NCI-H2107 treated with DMSO at 0.1 percent for 48 hours (cell line): Measurements from ENCODE around the gene SRMS.

Experiments used
- DNase-seq: peaks from one replicate; lab custom pipeline; 2025; ENCODE audit not compliant: unreplicated experiment; lab: John Stamatoyannopoulos, UW

SRMS gene

DNA sequence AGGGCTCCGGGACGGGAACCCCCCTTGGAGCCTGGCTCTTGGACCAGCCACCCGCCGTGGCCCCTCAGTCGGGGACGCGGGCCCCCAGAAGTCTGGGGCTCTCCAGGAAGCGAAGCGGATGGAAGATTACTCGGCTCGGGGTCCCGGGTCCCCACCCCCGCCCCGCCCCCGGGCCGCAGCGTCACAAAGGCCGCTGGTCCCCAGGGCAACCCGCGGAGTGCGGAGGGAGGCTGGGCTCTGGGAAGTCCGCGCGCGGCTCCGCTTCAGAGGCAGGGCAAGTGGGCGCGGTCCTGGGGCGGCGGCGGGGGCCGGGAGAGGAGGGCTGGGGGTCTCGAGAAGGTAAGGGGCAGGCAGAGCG, 6.4 kb upstream of the SRMS start, which contains the start of gene FNDC11:
Gene FNDC11, plus strand, starts transcription at position 227 of the 358 bp plus-strand sequence. CDS start 1,505 bp downstream, outside the sequence.
- DNase-seq: no peak

DNA sequence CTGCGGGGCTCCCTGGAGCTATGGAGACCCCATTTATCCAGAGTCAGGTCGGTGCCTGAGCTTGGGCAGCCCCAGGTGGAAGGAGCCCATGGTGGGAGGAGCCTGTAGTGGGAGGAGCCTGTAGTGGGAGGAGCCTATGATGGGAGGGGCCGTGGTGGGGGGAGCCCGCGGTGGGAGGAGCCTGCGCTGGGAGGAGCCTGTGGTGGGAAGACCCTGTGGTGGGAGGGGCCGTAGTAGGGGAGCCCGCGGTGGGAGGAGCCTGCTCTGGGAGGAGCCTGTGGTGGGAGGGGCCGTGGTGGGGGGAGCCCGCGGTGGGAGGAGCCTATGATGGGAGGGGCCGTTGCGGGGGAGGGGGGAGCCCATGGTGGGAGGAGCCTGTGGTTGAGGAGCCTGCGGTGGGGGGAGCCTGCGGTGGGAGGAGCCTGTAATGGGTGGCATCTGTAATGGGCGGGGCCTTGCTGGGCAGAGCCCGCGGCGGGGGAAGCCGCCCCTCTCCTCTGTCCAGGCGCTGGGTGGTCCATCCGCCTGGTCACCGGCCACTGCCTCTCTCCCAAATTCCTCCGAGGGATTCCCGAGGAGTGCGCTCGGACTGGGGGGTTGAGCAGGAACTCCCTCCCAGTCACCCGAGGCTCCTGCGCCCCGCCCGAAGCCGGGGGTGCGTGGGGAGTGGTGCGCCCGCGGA, 5.8 kb upstream of the SRMS start:
- DNase-seq: no peak

DNA sequence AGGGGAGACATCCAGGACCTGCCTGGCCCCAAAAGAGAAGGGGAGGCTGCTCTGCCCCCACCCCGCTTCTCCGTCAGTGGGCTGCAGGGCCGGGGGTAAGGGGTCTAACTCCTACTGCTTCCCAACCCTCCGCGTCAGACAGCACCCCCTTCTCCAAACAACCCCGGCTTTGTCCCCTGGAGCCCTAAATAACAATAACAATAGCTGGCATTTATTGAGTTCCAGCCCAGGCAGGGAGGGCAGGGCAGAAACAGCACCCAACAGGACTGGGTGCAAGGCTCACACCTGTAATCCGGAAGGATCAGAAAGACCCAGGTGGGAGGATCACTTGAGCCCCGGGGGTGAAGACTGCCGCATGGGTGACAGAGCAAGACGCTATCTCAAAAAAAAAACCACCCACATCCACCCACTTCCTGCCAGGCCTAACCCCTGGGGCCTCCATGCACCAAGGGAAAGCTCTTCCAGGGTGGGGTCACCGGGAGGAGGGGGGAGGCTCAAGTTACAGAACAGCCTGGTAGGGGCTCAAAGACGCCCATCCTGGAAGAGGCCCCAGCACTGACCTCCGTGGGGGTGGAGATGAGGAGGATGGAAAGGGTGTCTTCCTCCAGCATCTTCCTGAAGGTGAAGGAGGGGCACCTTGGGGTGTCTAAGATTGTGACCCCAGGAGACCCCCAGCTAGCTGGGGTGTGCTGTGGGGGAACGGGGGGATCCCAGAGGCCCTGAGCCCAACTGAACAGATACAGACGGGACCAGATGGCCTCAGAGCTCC, 5.1 kb upstream of the SRMS start:
- DNase-seq: no peak

DNA sequence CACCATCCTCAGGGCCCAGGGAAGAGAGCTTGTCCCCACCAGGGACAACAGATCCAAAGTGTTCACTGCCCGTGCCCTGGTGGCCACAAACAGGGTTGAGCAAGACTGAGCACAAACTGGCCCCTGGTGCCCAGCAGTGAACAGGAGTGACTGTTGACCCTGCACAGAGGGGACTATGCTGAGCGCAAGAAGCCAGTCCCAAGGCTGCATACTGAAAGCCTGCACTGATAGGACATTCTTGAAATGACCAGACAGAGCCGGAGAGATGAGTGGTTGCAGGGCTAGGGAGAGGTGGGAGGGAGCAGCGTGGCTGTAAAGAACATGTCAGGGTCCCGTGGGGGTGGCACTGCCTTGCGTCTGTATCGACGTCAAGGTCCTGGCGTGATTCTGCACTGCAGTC, 3.5 kb upstream of the SRMS start:
- DNase-seq: no peak

DNA sequence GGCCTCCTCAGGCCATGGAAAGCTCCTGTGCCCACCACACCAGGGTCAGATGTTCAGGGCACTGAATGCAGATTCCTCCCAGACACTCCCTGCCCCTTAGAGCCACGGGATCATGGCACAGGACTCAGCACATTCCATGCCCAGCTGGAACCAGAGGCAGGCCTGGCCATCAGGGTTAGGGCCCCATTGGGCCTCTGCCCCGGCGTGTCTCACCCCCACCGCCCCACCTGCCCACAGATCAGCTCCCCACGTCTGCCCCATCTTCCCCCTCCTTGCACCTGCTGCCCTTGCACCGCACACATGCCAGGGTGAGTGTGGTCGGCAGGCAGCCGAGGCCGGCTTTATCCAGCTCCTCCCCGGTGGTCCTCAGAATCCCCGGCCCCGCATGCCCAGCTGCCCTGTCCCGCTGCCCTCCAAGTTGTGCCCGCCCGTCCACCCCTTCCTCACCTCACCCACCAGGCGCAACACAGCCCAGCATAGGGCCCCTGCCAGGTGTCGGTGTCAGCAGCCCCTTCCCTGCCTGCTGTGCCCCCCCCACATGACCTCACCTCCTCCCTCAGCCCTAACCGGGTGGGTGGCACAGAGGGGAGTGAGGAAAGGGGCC, 2.2 kb upstream of the SRMS start:
- no peak for DNase-seq

DNA sequence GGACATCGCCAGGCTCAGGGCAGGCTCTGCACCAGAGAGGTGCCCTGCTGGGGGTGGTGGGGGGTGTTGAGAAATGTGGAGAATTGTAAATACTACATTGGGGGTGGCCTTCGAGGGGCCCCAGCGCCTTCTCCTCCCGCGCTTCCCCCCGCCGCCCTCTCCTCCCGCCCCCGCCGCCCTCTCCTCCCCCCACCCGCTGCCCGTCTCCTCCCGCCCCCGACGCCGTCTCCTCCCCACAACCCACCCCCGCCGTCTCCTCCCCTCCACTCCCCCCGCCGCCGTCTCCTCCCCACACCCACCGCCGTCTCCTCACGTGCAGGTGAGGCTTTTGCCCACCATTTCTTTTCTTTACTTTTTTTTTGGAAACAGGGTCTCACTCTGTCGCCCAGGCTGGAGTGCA, 1.5 kb upstream of the SRMS start:
- DNase-seq: no peak

DNA sequence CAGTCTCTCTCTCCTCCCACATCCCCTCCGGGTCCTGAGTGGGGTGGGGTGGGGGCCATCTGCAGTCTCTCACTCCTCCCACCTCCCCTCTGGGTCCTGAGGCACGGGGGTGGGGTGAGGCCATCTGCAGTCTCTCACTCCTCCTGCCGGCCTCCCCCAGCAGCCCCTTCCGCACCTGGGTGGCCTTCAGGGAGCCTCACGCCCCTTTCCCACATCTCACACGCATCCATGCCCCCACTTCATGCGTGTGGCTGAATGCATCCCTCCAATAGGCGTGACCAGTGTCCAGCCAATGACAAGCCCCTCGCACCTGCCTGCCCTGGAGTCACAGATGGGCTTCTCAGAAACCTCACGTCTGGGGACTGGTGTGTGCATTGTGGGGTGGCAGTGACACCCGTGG, 993 bp upstream of the SRMS start:
- DNase-seq: no peak

DNA sequence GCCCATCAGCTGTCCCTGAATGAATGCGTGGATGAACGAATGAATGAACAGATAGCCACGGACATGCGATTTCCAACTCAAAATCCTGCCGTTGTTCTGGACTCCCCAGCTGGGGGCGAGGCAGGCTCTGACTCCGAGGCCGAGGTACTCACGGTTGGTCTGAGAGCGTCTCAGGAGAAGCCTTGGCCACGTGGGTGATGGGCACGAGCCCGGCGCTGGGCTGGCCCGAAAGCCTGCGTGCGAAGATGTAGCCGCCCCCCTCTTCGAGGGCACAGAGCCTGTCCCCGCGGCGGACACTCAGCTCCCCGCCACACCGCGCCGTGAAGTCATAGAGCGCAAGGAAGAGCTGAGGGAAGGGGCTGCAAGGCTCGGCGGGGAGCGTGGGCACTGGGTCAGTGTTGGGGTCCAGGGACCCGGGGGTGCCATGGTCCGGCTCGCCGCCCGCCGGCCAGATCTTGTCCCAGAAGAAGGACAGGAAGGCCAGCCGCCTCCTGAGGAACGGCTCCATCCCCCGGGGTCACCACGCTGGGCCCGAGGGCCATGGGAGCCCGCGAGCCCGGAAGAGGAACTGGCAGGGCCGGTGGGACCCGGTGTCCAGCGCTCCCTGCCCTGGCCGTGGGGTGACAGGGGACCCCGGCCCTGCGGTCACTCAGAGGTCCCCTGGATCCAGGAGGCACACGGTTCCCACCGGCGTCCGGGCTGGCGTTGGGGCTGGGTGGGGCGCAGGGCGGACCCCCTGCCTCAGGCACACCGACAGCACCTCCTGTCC, 409 bp downstream of the SRMS start:
- no peak for DNase-seq

DNA sequence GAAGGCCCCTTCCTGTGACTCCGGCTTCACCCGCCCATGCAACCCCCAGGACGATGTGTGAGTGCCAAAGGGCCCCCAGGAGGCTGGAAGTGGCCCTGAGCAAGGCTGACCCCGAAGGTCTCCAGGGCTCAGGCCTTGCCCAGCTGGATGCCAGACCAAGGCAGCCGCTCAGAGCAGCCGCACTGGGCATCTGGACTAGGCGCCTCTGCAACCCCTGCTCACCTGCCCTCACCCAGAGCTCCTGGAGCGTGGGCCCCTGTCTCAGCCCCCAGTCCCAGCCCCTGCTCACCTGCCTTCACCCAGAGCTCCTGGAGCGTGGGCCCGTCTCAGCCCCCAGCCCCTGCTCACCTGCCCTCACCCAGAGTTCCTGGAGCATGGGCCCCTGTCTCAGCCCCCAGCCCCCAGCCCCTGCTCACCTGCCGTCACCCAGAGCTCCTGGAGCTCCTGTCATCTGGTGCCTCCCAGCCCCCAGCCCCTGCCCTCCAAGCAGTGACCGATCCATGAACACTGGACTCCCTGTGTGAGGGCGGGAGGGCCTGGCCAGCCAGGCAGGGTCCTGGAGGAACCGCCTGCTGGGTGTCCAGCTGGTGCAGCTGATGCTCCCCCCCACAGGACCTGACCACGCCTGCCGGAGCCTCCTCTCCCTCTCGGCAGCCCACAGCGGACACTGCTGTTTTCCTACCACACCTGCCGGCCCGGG, 1.1 kb downstream of the SRMS start:
- DNase-seq: no peak

DNA sequence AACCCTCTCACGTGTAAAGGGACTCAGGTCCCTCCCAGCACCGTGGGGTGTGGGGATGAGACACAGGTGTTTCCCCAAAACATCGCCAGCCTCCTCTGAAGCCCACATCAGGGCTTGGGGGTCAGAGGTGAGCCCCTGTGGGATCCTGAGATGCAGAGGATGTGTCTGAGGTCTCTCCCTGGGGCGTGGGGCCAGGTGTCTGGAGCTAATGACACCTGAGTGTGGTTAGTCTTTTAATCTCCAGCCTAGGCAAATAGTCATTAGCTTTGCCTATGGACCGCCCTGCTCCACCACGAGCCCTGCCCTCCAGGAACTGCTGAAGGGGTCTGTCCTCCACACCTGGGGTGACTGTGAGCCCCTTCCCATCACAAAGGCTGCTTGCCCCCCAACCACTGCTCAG, 1.7 kb downstream of the SRMS start:
- DNase-seq: no peak

DNA sequence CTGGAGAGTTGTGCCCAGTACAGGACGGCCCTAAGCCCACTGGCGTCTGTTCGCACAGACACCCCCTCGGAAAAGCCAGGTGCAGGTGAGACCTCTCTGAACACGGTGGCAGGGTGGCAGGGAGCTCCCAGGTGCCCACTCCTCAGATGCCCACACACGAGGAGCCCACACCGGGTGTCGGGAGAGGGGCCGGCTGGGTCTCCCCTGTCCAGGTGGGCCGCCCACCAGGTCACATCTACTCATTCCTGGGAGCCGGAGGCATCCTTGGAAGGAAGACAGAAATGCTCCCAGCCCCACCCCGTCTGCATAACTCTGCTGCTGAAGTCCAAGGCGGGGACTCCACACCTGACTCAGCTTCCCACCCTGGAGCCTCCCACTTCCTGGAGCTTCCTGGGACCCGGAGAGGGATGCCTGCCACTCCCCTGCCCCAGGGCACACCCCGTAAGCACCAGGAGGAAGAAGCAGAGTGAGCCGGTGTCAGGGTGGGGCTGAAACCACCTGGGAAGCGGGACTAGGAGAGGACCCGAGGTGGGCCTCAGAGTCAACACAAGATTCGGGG, 2.5 kb downstream of the SRMS start:
- DNase-seq: no peak

DNA sequence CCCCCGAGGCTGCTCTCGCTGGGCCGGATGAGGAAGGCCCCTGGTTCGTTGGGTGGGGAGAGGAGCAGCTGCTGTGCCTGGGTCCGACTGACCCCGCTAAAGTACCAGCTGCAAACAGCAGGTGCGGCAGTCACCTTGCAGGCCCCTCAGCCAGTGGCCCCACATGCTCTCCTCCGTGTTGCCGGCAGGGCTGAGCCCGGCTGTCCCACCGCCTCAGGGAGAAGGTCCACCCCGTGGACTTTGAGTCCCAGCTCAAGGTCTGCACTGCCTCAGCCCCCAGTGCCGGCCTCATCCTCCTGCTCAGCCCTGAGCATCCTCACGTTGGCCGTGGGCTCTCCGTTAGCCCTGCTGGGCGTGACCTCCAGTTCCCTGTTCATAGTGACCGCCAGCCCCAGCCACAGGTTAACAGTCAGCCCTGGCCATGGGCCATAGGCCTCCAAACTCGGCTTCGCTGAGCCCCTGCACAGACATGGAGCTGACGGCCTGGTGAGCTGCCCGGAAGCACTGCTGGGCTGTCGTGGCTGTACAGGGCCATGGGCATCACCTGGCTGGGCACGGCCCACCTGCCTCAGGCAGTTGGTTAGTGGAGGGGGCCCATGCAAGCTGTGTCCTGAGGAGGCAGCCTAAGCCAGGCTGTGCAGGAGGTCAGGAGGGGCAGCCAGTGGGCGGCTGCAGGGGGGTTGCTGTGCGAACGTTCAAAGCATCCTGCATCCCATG, 3.1 kb downstream of the SRMS start:
- DNase-seq: no peak

DNA sequence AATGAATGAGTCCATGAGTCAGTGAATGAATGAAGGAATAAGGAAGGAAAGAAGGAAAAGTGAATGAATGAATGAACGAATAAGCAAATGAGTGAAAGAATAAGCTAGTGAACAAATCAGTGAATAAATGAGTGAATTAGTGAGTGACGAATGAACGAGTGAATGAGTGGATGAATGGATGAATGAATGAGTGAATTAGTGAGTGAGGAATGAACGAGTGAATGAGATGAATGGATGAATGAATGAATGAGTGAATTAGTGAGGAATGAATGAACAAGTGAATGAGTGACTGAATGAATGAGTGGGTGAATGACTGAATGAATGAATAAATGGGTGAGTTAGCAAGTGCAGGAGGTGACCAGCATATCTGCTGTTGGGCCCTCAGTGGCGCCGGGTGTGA, 3.8 kb downstream of the SRMS start:
- DNase-seq: no peak

DNA sequence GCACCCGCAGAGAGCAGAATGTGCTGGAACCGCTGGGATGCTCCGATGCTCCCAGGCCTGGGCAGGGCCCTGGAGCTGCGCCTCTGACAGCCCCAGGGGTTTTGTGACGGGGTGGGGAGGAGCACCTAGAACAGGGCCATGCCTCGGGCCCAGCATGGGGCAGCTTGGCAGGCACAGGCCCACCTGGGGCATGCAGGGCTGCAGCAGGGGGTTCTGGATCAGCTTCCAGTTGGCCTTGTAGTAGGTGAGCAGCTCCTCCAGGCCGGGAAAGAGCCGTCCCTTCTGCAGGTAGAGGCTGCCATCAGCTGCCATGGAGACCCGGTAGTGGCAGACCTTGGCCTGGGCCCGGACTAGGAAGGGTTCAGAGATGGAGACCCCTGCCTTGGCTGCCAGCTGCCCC, 4.4 kb downstream of the SRMS start:
- DNase-seq: no peak

DNA sequence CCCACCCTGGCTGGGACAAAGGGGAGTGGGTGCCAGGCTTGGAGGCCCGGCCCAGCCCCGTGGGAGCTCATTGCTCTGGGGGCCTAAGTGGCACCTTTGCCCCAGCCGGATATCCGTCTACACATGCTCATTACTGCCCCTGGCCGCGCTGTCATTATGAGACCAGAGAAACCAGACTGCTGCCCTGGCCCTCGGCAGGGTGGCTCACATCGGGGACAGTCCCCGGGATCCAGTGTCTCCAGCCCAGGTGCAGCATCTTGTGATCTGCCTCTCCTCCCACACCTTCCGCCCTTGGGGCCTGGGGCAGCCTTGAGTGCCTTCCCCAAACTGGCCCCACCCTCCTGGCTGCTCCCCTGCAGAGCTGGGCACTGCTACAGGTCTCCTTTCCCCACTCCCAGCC, 4.9 kb downstream of the SRMS start:
- no peak for DNase-seq

DNA sequence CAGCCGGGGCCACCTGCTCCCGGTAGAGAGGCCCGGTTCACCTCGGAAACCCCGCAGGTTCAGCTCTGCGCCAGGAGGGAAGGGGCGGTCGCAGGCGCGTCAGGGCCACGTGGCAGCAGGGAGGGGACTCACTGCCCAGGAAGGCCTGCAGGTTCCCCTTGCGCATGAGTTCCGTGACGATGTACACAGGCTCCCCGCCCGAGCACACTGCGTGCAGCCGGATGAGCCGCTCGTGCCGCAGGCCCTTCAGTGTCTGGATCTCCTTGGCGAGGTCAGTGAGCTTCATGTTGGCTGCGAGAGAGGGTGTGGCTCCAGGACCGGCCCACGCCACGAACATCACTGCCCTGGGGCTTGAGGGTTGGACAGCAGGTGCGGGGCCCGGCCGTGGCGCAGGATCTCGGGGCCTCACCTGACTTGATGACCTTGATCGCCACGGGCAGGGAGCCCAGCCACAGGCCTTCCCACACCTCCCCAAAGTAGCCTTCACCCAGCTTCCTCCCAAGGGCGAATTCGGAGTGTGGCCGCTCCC, 5.5 kb downstream of the SRMS start:
- no peak for DNase-seq

DNA sequence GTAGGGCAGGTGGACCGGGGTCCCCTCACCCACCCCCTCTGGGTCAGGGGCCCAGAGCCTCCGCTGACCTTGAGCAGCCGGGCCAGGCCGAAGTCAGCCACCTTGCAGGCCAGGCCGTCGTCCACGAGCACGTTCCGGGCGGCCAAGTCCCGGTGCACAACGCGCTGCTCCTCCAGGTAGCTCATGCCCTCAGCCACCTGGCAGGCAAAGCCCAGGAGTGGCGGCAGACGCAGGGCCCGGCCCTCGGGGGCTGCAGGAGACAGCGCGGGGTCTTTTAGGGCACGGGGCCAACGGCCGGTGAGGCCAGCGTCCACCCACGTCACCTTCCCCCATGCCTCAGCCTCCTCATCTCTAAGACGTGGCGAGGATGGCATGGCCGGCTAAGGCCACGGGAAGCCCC, 6.2 kb downstream of the SRMS start:
- no peak for DNase-seq

DNA sequence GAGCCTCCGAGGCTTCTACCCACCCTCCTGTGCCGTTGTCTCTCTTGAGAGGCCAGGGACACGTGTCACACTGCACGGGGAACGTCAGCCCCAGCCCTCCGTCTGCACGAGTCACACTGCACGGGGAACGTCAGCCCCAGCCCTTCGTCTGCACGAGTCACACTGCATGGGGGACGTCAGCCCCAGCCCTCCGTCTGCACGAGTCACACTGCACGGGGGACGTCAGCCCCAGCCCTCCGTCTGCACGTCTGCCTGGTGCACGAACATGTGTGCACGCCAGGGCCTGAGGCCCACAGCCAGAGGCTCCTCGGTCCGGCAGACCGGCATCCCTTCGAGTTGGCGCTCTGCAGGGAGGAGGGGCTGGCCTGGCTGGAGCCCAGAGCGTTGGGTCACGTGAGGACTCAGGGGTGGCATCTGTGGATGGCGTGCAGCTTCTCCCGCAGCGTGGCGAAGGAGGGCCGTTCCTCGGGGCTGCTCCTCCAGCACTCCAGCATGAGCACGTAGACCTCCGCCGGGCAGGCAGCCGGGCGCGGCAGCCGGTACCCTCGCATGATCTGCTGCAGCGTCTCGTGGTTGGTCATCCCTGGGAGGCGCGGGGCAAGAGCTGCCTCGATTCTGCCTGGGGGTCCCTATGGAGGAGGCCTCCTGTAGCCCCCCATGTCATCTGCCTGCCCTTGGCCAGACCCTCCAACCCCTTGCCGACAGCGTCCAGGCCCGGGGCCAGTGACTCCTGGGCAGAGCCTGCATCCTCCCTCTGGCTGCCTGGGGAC, 6.9 kb downstream of the SRMS start:
- no peak for DNase-seq
